CD4-positive, alpha-beta T cell (primary cell): ENCODE results near the gene SIGLEC5. TPM values are rescaled to one million over a fixed set of nuclear protein-coding genes. Genes with fewer than 3 reads are reported as not detected.
A peak's percentile ranks its signal among the peaks of the same experiment; 100 is the strongest.

ENCODE experiments used
- ATAC-seq: fragments of 200-7000 bp; cut with Tn5 transposase; one replicate; pipeline ENCODE4 v1.10.0; 2022; ENCODE audit warnings: mild to moderate bottlenecking; ENCODE audit not compliant: poor library complexity
- CTCF ChIA-PET: fragments of 350-600 bp; sonication (Branson Sonifier 250); formaldehyde crosslinking; loops from one replicate; lab custom pipeline; 2021; ENCODE audit warnings: antibody characterized with exemption, inconsistent platforms; lab: Charles Lee
- POLR2A ChIA-PET: fragments of 350-600 bp; sonication (Branson Sonifier 250); formaldehyde crosslinking; loops from one replicate; lab custom pipeline; 2021; ENCODE audit warnings: antibody characterized with exemption, inconsistent platforms; lab: Charles Lee
- DNase-seq, 14 experiments: peaks; one replicate each; pipeline ENCODE4 v3.0.0-alpha.2; 2013 to 2020; ENCODE audit warnings: mixed read lengths in 2 of 14
- H3K27ac ChIP-seq, 2 donors: one replicate each; pipeline versions ENCODE4 v1.5.1 to v1.7.0; 2013; ENCODE audit warnings: low read length in 2 of 2, low read depth in 1 of 2, mild to moderate bottlenecking in 1 of 2
- H3K27me3 ChIP-seq, 2 experiments: 1 replicate in 1 of 2; 2 replicates in 1 of 2; pipeline versions ENCODE4 v1.6.1 to v1.7.0; 2013; ENCODE audit warnings: low read length in 2 of 2, control low read depth in 1 of 2, mild to moderate bottlenecking in 1 of 2, moderate library complexity in 1 of 2; ENCODE audit not compliant: insufficient read depth in 2 of 2, control insufficient read depth in 1 of 2
- H3K36me3 ChIP-seq: one replicate; pipeline ENCODE4 v1.6.1; 2013; ENCODE audit warnings: low read length, control low read depth; ENCODE audit not compliant: insufficient read depth
- H3K4me1 ChIP-seq: one replicate; pipeline ENCODE4 v1.6.1; 2013; ENCODE audit warnings: low read length, control low read depth; ENCODE audit not compliant: insufficient read depth
- H3K4me3 ChIP-seq: one replicate; pipeline ENCODE4 v1.5.1; 2013; ENCODE audit warnings: mild to moderate bottlenecking, low read length, moderate library complexity
- H3K9me3 ChIP-seq, 2 experiments: 1 replicate in 1 of 2; 2 replicates in 1 of 2; pipeline versions ENCODE4 v1.6.1 to v1.7.0; 2013; ENCODE audit warnings: low read length in 2 of 2, mild to moderate bottlenecking in 2 of 2, control low read depth in 1 of 2, moderate library complexity in 1 of 2; ENCODE audit not compliant: control insufficient read depth in 1 of 2, insufficient read depth in 1 of 2
- H3K27ac Mint-ChIP-seq: one replicate; pipeline ENCODE4 v1.8.0; 2020; ENCODE audit warnings: mixed read lengths
- H3K27me3 Mint-ChIP-seq: one replicate; pipeline ENCODE4 v1.8.0; 2021; ENCODE audit warnings: mixed read lengths
- H3K36me3 Mint-ChIP-seq: one replicate; pipeline ENCODE4 v1.8.0; 2021; ENCODE audit warnings: low read depth, mixed read lengths
- H3K4me1 Mint-ChIP-seq: one replicate; pipeline ENCODE4 v1.8.0; 2021; ENCODE audit warnings: low read depth, mixed read lengths
- H3K4me3 Mint-ChIP-seq: one replicate; pipeline ENCODE4 v1.8.0; 2020; ENCODE audit warnings: mild to moderate bottlenecking, mixed read lengths
- H3K9me3 Mint-ChIP-seq: one replicate; pipeline ENCODE4 v1.8.0; 2020; ENCODE audit warnings: mixed read lengths
- CTCF ChIP-seq: fragments of 200-600 bp; IDR thresholded peaks from one replicate; pipeline ENCODE4 v1.8.0; 2022; ENCODE audit warnings: antibody characterized with exemption, mild to moderate bottlenecking
- intact Hi-C, 2 experiments: fragments of 100-400 bp; cut with DNase I in 1 of 2; cut with micrococcal nuclease in 1 of 2; formaldehyde crosslinking; loops; one replicate each; pipeline versions ENCODE4 v1.15.1 to v1.9.0; 2023 to 2025; cut with DNase I, micrococcal nuclease
- total RNA-seq, 174 experiments: library from RNA in 2 of 174; stranded (reverse) in 2 of 174; gene quantifications; one replicate each; pipeline ENCODE4 v1.2.3 and lab custom pipeline; 2021 to 2026

Gene SIGLEC5
- total RNA-seq, 2 experiments from 2014 or later = not detected

GRCh38 chr19:51593969-51594773 is 36.0 kb downstream of the SIGLEC5 start:
- H3K4me1 Mint-ChIP-seq = peaks cover 29% of the 10 kb centered on the region
- peaks cover 7 to 8% of the 10 kb centered on the region in 2 experiments for H3K27me3 ChIP-seq
- POLR2A ChIA-PET = interaction anchor here (0.9 kb wide), 1 partner anchor 109 kb away, joined by 4 read pairs; no protein-coding TSS in a partner anchor
- H3K4me1 ChIP-seq = peaks cover 21% of the 10 kb centered on the region
- no peak for TF ChIP-seq CTCF
- peaks cover 3% of the 10 kb centered on the region for H3K9me3 Mint-ChIP-seq
- peaks cover 31% of the 10 kb centered on the region for H3K27me3 Mint-ChIP-seq
- peaks cover 30% of the 10 kb centered on the region for H3K36me3 Mint-ChIP-seq
- peak; percentile 100 for ATAC-seq
- CTCF ChIA-PET = no interaction called here
- peak; percentile 88 to 99 (median 95) for DNase-seq
- H3K4me3 ChIP-seq = peak overlapping the region; percentile 80
- H3K27ac ChIP-seq = peak overlapping the region in 1 of 2 donors; percentile 42
- intact Hi-C loops = loop anchor here (1.0 to 10.0 kb wide), 9 partner anchors 23 to 1082 kb away; partner anchors contain the start of genes CTU1 (in 2 of the 2), ZNF175 (in 2 of the 2), ASPDH (in 1 of the 2) and CLDND2 (in 1 of the 2)
- peak overlapping the region; percentile 71 for H3K27ac Mint-ChIP-seq
- H3K9me3 ChIP-seq = peaks cover 12 to 27% of the 10 kb centered on the region in 2 experiments
- H3K36me3 ChIP-seq = no peaks in the 10 kb centered on the region
- peak overlapping the region; percentile 94 for H3K4me3 Mint-ChIP-seq

- ATAC-seq (no peak), DNase-seq (no peak)
- no peak overlapping the region for H3K27ac ChIP-seq
- H3K4me1 ChIP-seq = peaks cover 21% of the 10 kb centered on the region
- Mint-ChIP-seq H3K9me3 (peaks cover 3% of the 10 kb centered on the region), H3K4me1 (peaks cover 29% of the 10 kb centered on the region), H3K27me3 (peaks cover 25% of the 10 kb centered on the region), H3K27ac (no peak overlapping the region), H3K4me3 (peak overlapping the region; percentile 94), H3K36me3 (peaks cover 31% of the 10 kb centered on the region)
- intact Hi-C loops = loop anchor here in 1 of 2 experiments (5.0 to 10.0 kb wide), 4 partner anchors 229 to 1081 kb away; partner anchors contain the start of genes ASPDH, CLDND2, ETFB and JOSD2
- no peaks in the 10 kb centered on the region for H3K36me3 ChIP-seq
- ChIA-PET CTCF (no interaction called here), POLR2A (no interaction called here)
- TF ChIP-seq CTCF = no peak
- H3K27me3 ChIP-seq = peaks cover 0 to 3% of the 10 kb centered on the region in 2 experiments
- H3K9me3 ChIP-seq = peaks cover 19 to 21% of the 10 kb centered on the region in 2 experiments
- H3K4me3 ChIP-seq = peak overlapping the region; percentile 80
Measured at GRCh38 chr19:51593138-51593890, 36.9 kb downstream of the SIGLEC5 start.

GRCh38 chr19:51592521-51592920 is 37.7 kb downstream of the SIGLEC5 start:
- H3K9me3 Mint-ChIP-seq = peaks cover 3% of the 10 kb centered on the region
- TF ChIP-seq CTCF = no peak
- CTCF ChIA-PET = no interaction called here

More at GRCh38 chr19:51592521-51592920, 37.7 kb downstream of the SIGLEC5 start:
- no peaks in the 10 kb centered on the region for H3K27me3 ChIP-seq
- peaks cover 21% of the 10 kb centered on the region for H3K4me1 ChIP-seq
- no peaks in the 10 kb centered on the region for H3K36me3 ChIP-seq
- ATAC-seq (no peak), DNase-seq (no peak)
- H3K36me3 Mint-ChIP-seq = peaks cover 34% of the 10 kb centered on the region
- H3K4me1 Mint-ChIP-seq = peaks cover 29% of the 10 kb centered on the region
- peak overlapping the region; percentile 60 for H3K4me3 Mint-ChIP-seq
- H3K27me3 Mint-ChIP-seq = peaks cover 17% of the 10 kb centered on the region
- no peak overlapping the region for H3K27ac Mint-ChIP-seq
- POLR2A ChIA-PET = no interaction called here
- no peak overlapping the region for H3K4me3 ChIP-seq
- peaks cover 20 to 27% of the 10 kb centered on the region in 2 experiments for H3K9me3 ChIP-seq
- intact Hi-C loops = loop anchor here in 1 of 2 experiments (5.0 to 10.0 kb wide), 4 partner anchors 228 to 1080 kb away; partner anchors contain the start of genes ASPDH, CLDND2, ETFB and JOSD2
- H3K27ac ChIP-seq = no peak overlapping the region
